Activated CD8-positive, alpha-beta T cell treated with anti-CD3 and anti-CD28 coated beads for 36 hours (primary cell): Measurements from ENCODE around the gene PLA2G3. TPM values are rescaled to one million over a fixed set of nuclear protein-coding genes. Genes with fewer than 3 reads are reported as not detected.

Experiments
- ATAC-seq: fragments of 200-7000 bp; cut with Tn5 transposase; one replicate; pipeline ENCODE4 v1.10.0; 2021; ENCODE audit warnings: mild to moderate bottlenecking, moderate library complexity
- CTCF ChIA-PET: fragments of 350-600 bp; sonication (Branson Sonifier 250); formaldehyde crosslinking; loops from one replicate; lab custom pipeline; 2021; ENCODE audit warnings: antibody characterized with exemption; lab: Charles Lee
- POLR2A ChIA-PET: fragments of 350-600 bp; sonication (Branson Sonifier 250); formaldehyde crosslinking; loops from one replicate; lab custom pipeline; 2021; ENCODE audit warnings: antibody characterized with exemption; lab: Charles Lee
- DNase-seq: peaks from one replicate; pipeline ENCODE4 v3.0.0-alpha.2; 2020
- H3K27ac Mint-ChIP-seq: one replicate; pipeline ENCODE4 v1.8.0; 2021; ENCODE audit warnings: mild to moderate bottlenecking, mixed read lengths
- H3K27me3 Mint-ChIP-seq: one replicate; pipeline ENCODE4 v1.8.0; 2021; ENCODE audit warnings: mixed read lengths
- H3K36me3 Mint-ChIP-seq: one replicate; pipeline ENCODE4 v1.8.0; 2021; ENCODE audit warnings: low read depth, mixed read lengths
- H3K4me1 Mint-ChIP-seq: one replicate; pipeline ENCODE4 v1.8.0; 2021; ENCODE audit warnings: low read depth, mixed read lengths
- H3K4me3 Mint-ChIP-seq: one replicate; pipeline ENCODE4 v1.8.0; 2021; ENCODE audit warnings: mild to moderate bottlenecking, moderate library complexity, mixed read lengths
- H3K9me3 Mint-ChIP-seq: one replicate; pipeline ENCODE4 v1.8.0; 2021; ENCODE audit warnings: mixed read lengths
- intact Hi-C: fragments of 100-400 bp; cut with micrococcal nuclease; formaldehyde crosslinking; loops from one replicate; pipeline ENCODE4 v1.10.0; 2022
- total RNA-seq, 2 experiments: library from RNA; stranded (reverse); gene quantifications; one replicate each; pipeline ENCODE4 v1.2.3, GENCODE V29; 2021
- TF ChIP-seq, protein P1 (sequence below): fragments of 200-600 bp; IDR thresholded peaks from one replicate; pipeline ENCODE4 v1.8.0; 2022; ENCODE audit warnings: antibody characterized with exemption, mild to moderate bottlenecking

The PLA2G3 gene
- total RNA-seq, 2 experiments from 2014 or later, result not detected

DNA sequence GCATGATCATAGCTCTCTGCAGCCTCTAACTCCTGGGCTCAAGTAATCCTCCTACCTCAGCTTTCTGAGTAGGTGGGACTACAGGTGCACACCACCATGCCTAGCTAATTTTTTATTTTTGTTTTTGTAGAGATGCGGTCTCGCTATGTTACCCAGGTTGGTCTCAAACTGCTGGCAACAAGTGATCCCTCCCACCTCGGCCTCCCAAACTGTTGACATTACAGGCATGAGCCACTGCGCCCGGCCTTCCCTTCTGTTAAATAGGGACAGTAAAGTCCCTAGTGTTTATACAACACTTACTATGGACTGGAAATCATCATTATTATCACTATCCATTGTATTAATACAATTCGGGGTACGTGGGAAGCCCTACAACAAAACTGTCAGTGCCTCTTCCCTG is 45.6 kb downstream of the PLA2G3 start:
- DNase-seq (no peak), ATAC-seq (no peak)
- Mint-ChIP-seq H3K4me1 (no peaks in the 10 kb centered on the region), H3K27me3 (no peaks in the 10 kb centered on the region), H3K4me3 (no peak overlapping the region), H3K36me3 (no peaks in the 10 kb centered on the region), H3K27ac (no peak overlapping the region), H3K9me3 (no peaks in the 10 kb centered on the region)
- TF ChIP-seq, protein P1, sequence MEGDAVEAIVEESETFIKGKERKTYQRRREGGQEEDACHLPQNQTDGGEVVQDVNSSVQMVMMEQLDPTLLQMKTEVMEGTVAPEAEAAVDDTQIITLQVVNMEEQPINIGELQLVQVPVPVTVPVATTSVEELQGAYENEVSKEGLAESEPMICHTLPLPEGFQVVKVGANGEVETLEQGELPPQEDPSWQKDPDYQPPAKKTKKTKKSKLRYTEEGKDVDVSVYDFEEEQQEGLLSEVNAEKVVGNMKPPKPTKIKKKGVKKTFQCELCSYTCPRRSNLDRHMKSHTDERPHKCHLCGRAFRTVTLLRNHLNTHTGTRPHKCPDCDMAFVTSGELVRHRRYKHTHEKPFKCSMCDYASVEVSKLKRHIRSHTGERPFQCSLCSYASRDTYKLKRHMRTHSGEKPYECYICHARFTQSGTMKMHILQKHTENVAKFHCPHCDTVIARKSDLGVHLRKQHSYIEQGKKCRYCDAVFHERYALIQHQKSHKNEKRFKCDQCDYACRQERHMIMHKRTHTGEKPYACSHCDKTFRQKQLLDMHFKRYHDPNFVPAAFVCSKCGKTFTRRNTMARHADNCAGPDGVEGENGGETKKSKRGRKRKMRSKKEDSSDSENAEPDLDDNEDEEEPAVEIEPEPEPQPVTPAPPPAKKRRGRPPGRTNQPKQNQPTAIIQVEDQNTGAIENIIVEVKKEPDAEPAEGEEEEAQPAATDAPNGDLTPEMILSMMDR, result no peak
- intact Hi-C loops, result no loop called here
- CTCF ChIA-PET, result interaction anchor here (0.9 to 1.9 kb wide), 2 partner anchors 9 to 36 kb away, joined by 3 to 6 read pairs; no protein-coding TSS in a partner anchor
- POLR2A ChIA-PET, result interaction anchor here (1.1 to 1.3 kb wide), 2 partner anchors 10 to 21 kb away, joined by 3 to 5 read pairs; no protein-coding TSS in a partner anchor

DNA sequence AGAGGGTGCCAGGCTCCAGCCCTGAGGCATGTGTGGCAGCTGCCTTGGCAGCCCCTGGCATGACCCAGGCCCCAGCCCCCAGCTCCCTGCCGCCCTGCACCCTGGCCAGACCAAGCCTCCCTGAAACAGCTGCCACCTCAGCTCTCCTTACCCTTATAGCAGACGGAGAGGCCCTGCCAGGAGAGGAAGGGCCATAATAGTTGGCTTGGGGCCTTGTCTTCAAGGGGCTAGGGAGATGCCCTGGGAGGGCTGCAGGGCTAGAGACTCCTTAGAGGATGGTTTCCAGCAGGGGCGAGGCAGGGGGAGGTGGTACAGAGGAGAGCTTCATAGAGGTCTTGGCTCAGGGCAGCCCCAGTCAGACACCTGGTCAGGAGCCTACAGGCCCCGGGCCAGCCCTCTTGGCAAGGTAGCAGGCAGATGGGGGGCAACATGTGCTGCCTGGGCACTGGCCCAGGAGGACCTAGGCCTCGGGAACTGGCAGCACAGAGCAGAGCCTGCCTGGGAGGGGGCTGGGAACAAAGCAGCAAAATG is 46.2 kb downstream of the PLA2G3 start:
- ChIA-PET POLR2A (interaction anchor here (0.8 to 1.3 kb wide), 3 partner anchors 9 to 21 kb away, joined by 3 to 5 read pairs (median 4); no protein-coding TSS in a partner anchor), CTCF (interaction anchor here (1.9 to 2.9 kb wide), 2 partner anchors 9 to 11 kb away, joined by 6 to 9 read pairs; no protein-coding TSS in a partner anchor)
- Mint-ChIP-seq H3K4me1 (no peaks in the 10 kb centered on the region), H3K4me3 (no peak overlapping the region), H3K27ac (no peak overlapping the region), H3K36me3 (no peaks in the 10 kb centered on the region), H3K9me3 (no peaks in the 10 kb centered on the region), H3K27me3 (no peaks in the 10 kb centered on the region)
- intact Hi-C loops, result no loop called here
- ATAC-seq (no peak), DNase-seq (no peak)
- TF ChIP-seq, protein P1, result no peak

DNA sequence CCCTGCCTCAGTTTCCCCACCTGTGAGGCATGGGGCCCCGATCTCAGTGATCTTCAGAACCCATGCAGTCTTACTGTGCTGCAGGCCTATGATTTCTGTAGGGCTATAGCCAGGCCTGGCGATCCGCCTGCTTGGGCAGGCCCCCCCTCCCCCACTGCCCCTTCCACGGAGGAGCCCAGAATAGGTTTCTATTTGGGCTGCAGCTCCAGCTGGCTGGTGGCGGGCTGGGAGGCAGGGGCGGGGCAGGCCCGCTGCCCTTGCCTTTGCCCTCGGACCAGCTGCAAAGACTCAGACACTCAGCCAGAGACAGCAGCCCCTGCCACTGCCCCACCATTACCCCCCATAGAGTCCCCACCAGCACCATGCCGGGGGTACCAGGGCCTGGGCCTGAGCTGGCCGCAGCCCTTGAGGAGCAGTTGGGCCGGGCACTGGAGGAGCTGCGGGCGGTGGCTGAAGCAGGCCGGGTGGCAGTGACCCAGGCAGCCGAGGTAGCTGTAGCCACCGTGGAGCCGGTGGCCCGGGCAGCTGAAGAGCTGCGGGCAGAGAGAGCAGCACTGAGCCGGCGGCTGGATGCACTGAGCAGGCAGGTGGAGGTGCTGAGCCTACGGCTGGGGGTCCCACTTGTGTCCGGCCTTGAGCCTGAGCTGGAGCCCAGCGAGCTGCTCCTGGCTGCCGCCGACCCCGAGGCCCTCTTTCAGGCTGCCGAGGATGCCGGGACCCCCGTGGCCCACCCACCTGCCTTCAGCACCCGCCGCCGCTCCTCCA is 47.0 kb downstream of the PLA2G3 start:
- ChIA-PET POLR2A (interaction anchor here (0.8 kb wide), 1 partner anchor 8 kb away, joined by 4 read pairs; no protein-coding TSS in a partner anchor), CTCF (interaction anchor here (1.3 to 2.9 kb wide), 3 partner anchors 8 to 458 kb away, joined by 3 to 9 read pairs (median 6); partner anchors contain the start of gene SLC35E4)
- ATAC-seq (no peak), DNase-seq (no peak)
- Mint-ChIP-seq H3K9me3 (no peaks in the 10 kb centered on the region), H3K4me3 (no peak overlapping the region), H3K27ac (no peak overlapping the region), H3K27me3 (no peaks in the 10 kb centered on the region), H3K36me3 (no peaks in the 10 kb centered on the region), H3K4me1 (no peaks in the 10 kb centered on the region)
- intact Hi-C loops, result no loop called here
- TF ChIP-seq, protein P1, result no peak

DNA sequence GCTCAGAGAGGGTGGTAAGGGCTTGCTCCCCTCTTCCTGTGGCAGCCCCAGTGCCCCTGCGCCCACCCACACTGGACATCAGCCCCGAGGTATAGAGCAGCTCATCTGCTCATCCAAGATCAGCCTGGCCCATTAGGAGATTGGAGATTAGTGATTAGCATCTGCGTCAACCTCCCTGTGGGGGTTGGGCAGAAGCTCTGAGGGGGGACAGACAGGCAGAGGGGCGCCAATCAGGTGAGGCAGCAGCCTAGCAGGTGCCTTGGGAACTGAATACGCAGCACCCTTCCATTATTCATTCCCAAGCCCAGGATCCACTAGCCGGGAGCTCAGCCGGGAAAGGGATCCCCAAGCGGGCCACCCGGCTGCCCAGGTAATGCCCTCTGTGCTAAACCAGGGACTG is 48.1 kb downstream of the PLA2G3 start:
- Mint-ChIP-seq H3K27ac (no peak overlapping the region), H3K4me1 (no peaks in the 10 kb centered on the region), H3K27me3 (no peaks in the 10 kb centered on the region), H3K4me3 (no peak overlapping the region), H3K9me3 (no peaks in the 10 kb centered on the region), H3K36me3 (no peaks in the 10 kb centered on the region)
- no peak for ATAC-seq
- DNase-seq, result no peak
- intact Hi-C loops, result no loop called here
- POLR2A ChIA-PET, result no interaction called here
- TF ChIP-seq, protein P1, result no peak
- CTCF ChIA-PET, result interaction anchor here (1.3 to 2.9 kb wide), 2 partner anchors 9 to 457 kb away, joined by 3 to 9 read pairs; partner anchors contain the start of gene SLC35E4
